T-helper 2 cell treated with Interferon-gamma antibody and Interleukin-4, amounts not matched to agents 100 ng/mL and 5 ng/mL, for 36 hours (primary cell): ENCODE data around the gene DTHD1. TPM values are rescaled to one million over a fixed set of nuclear protein-coding genes. Genes with fewer than 3 reads are reported as not detected.

Experiments used
- intact Hi-C: fragments of 100-400 bp; cut with micrococcal nuclease; formaldehyde crosslinking; loops from one replicate; pipeline ENCODE4 v1.15.1; 2023
- total RNA-seq: library from RNA; stranded (reverse); gene quantifications from 2 replicates; pipeline ENCODE4 v1.2.3, GENCODE V29; 2022

Gene DTHD1
- total RNA-seq, 1 donor from 2014 or later, result 0.07 TPM

GRCh38 chr4:36312511-36312910, 31.1 kb downstream of the DTHD1 start:
- intact Hi-C loops, result no loop called here

- intact Hi-C loops, result no loop called here
Measured at GRCh38 chr4:36313301-36313700, 31.9 kb downstream of the DTHD1 start.

- intact Hi-C loops, result no loop called here
Measured at GRCh38 chr4:36313703-36314102, 32.3 kb downstream of the DTHD1 start.

- intact Hi-C loops, result no loop called here
Measured at GRCh38 chr4:36316607-36317006, 35.2 kb downstream of the DTHD1 start.

GRCh38 chr4:36317721-36318120, 36.3 kb downstream of the DTHD1 start:
- intact Hi-C loops, result no loop called here

- intact Hi-C loops, result no loop called here
Measured at GRCh38 chr4:36320117-36320896, 38.9 kb downstream of the DTHD1 start.

- intact Hi-C loops, result no loop called here
Measured at GRCh38 chr4:36321176-36321575, 39.8 kb downstream of the DTHD1 start.

GRCh38 chr4:36322921-36323354, 41.5 kb downstream of the DTHD1 start:
- intact Hi-C loops, result loop anchor here (1.0 kb wide), 4 partner anchors 37 to 79 kb away; partner anchors contain the start of gene ARAP2

GRCh38 chr4:36323816-36324419, 42.5 kb downstream of the DTHD1 start:
- intact Hi-C loops, result loop anchor here (1.0 kb wide), 4 partner anchors 38 to 80 kb away; partner anchors contain the start of gene ARAP2

- intact Hi-C loops, result no loop called here
Measured at GRCh38 chr4:36324808-36325207, 43.4 kb downstream of the DTHD1 start.

GRCh38 chr4:36325499-36325898, 44.1 kb downstream of the DTHD1 start:
- intact Hi-C loops, result no loop called here

- intact Hi-C loops, result no loop called here
Measured at GRCh38 chr4:36325926-36326325, 44.5 kb downstream of the DTHD1 start.

- intact Hi-C loops, result no loop called here
Measured at GRCh38 chr4:36326476-36327029, 45.1 kb downstream of the DTHD1 start.

- intact Hi-C loops, result no loop called here
Measured at GRCh38 chr4:36327400-36327799, 46.0 kb downstream of the DTHD1 start.

- intact Hi-C loops, result no loop called here
Measured at GRCh38 chr4:36328130-36328529, 46.7 kb downstream of the DTHD1 start.

- intact Hi-C loops, result no loop called here
Measured at GRCh38 chr4:36329228-36329627, 47.8 kb downstream of the DTHD1 start.

GRCh38 chr4:36330796-36331195, 49.4 kb downstream of the DTHD1 start:
- intact Hi-C loops, result no loop called here

- intact Hi-C loops, result no loop called here
Measured at GRCh38 chr4:36332023-36332781, 50.8 kb downstream of the DTHD1 start.

GRCh38 chr4:36332782-36333131, 51.3 kb downstream of the DTHD1 start:
- intact Hi-C loops, result no loop called here

GRCh38 chr4:36333303-36333877, 52.0 kb downstream of the DTHD1 start:
- intact Hi-C loops, result no loop called here

GRCh38 chr4:36337665-36338185, 56.3 kb downstream of the DTHD1 start:
- intact Hi-C loops, result no loop called here
